Measurements from ENCODE around the gene SERF2. TPM values are rescaled to one million over a fixed set of nuclear protein-coding genes. Genes with fewer than 3 reads are reported as not detected.
"Not testable (repeated sequence)": the region's sequence is repeated elsewhere in the genome, so short reads cannot be mapped to it uniquely, and the experiment has no call there.

The SERF2 gene
- total and polyA plus RNA-seq, 2 experiments from 2014 or later = 996 to 3,311 TPM

- Histone ChIP-seq H3K4me1 (ENCODE audit: insufficient read depth) (peaks cover 48% of the 10 kb centered on the region), H3K4me2 (ENCODE audit: unreplicated experiment) (no peak overlapping the region), H3K9me2 (ENCODE audit: insufficient read depth) (no peaks in the 10 kb centered on the region), H2AFZ (no peak overlapping the region), H3K4me3 (no peak overlapping the region), H3K36me3 (ENCODE audit: low read depth) (peaks cover 25% of the 10 kb centered on the region), H3F3A (ENCODE audit: insufficient read depth) (peaks cover 70% of the 10 kb centered on the region), H3K9ac (no peak overlapping the region), H3K79me2 (ENCODE audit: insufficient read depth) (peaks cover 47% of the 10 kb centered on the region), H3K27ac (no peak overlapping the region), H3K27me3 (replicated peaks; ENCODE audit: insufficient read depth) (no peaks in the 10 kb centered on the region), H3K9me3 (ENCODE audit: low read depth) (no peaks in the 10 kb centered on the region), H4K20me1 (ENCODE audit: insufficient read depth) (peaks cover 5% of the 10 kb centered on the region; the same call in 1 of the 2 replicates)
- peak; percentile 6 for DNase-seq
- no peak for TF ChIP-seq EZH2phosphoT487 (IDR thresholded peaks at IDR 0.05; ENCODE audit: insufficient read depth, low read depth)
- TF ChIP-seq EZH2 (IDR thresholded peaks at IDR 0.05; ENCODE audit: insufficient read depth, poor library complexity, severe bottlenecking) = no peak
- WGBS, 2 experiments (ENCODE audit: low coverage in 1 of 2, low lambda C conversion rate in 2 of 2, missing lambda C conversion rate in 2 of 2) = 82 to 86% methylated on average over 16 of the region's 16 CpGs
- in situ Hi-C loops (cut with MboI) = no loop called here
Measured at GRCh38 chr15:43799209-43799944, 7.3 kb downstream of the SERF2 start.

GRCh38 chr15:43799945-43800285, 7.8 kb downstream of the SERF2 start, which contains the start of gene SERINC4:
Gene SERINC4, minus strand, starts transcription at chr15:43800220. Its CDS starts 234 bp downstream, at chr15:43799986.
- peak within 1 kb of the TSS; percentile 93 for H3K9ac ChIP-seq
- H3K9me3 ChIP-seq (ENCODE audit: low read depth) = no peaks in the 10 kb centered on the region
- in situ Hi-C loops (cut with MboI) = no loop called here
- WGBS, 2 experiments (ENCODE audit: low coverage in 1 of 2, low lambda C conversion rate in 2 of 2, missing lambda C conversion rate in 2 of 2) = 74 to 75% methylated on average over 8 of the region's 8 CpGs
- no peaks in the 10 kb centered on the region for H3K27me3 ChIP-seq (replicated peaks; ENCODE audit: insufficient read depth)
- peaks cover 5% of the 10 kb centered on the region; the same call in 1 of the 2 replicates for H4K20me1 ChIP-seq (ENCODE audit: insufficient read depth)
- H3K9me2 ChIP-seq (ENCODE audit: insufficient read depth) = no peaks in the 10 kb centered on the region
- peak within 1 kb of the TSS; percentile 93 for H3K4me2 ChIP-seq (ENCODE audit: unreplicated experiment)
- TF ChIP-seq EZH2 (IDR thresholded peaks at IDR 0.05; ENCODE audit: insufficient read depth, poor library complexity, severe bottlenecking) (no peak), EZH2phosphoT487 (IDR thresholded peaks at IDR 0.05; ENCODE audit: insufficient read depth, low read depth) (no peak)
- H2AFZ ChIP-seq = peak within 1 kb of the TSS; percentile 84
- peaks cover 41% of the 10 kb centered on the region for H3K79me2 ChIP-seq (ENCODE audit: insufficient read depth)
- no peak for DNase-seq
- peaks cover 29% of the 10 kb centered on the region for H3K36me3 ChIP-seq (ENCODE audit: low read depth)
- H3K27ac ChIP-seq = peak within 1 kb of the TSS; percentile 75
- peaks cover 43% of the 10 kb centered on the region for H3K4me1 ChIP-seq (ENCODE audit: insufficient read depth)
- H3F3A ChIP-seq (ENCODE audit: insufficient read depth) = peaks cover 70% of the 10 kb centered on the region
- H3K4me3 ChIP-seq = peak within 1 kb of the TSS; percentile 94

GRCh38 chr15:43800286-43801141, 8.4 kb downstream of the SERF2 start, which contains the start of gene HYPK:
Gene HYPK, plus strand, starts transcription at chr15:43800599. Its CDS starts 24 bp downstream, at chr15:43800623.
- Histone ChIP-seq H3F3A (ENCODE audit: insufficient read depth) (peaks cover 68% of the 10 kb centered on the region), H3K27me3 (replicated peaks; ENCODE audit: insufficient read depth) (no peaks in the 10 kb centered on the region), H3K27ac (peak within 1 kb of the TSS; percentile 75), H3K9ac (peak within 1 kb of the TSS; percentile 93), H2AFZ (peak within 1 kb of the TSS; percentile 84), H3K9me3 (ENCODE audit: low read depth) (no peaks in the 10 kb centered on the region), H3K4me3 (peak within 1 kb of the TSS; percentile 94), H4K20me1 (ENCODE audit: insufficient read depth) (peaks cover 2% of the 10 kb centered on the region; the same call in 1 of the 2 replicates), H3K4me1 (ENCODE audit: insufficient read depth) (peaks cover 37% of the 10 kb centered on the region), H3K36me3 (ENCODE audit: low read depth) (peaks cover 27% of the 10 kb centered on the region), H3K9me2 (ENCODE audit: insufficient read depth) (no peaks in the 10 kb centered on the region), H3K4me2 (ENCODE audit: unreplicated experiment) (peak within 1 kb of the TSS; percentile 93), H3K79me2 (ENCODE audit: insufficient read depth) (peaks cover 35% of the 10 kb centered on the region)
- TF ChIP-seq EZH2phosphoT487 (IDR thresholded peaks at IDR 0.05; ENCODE audit: insufficient read depth, low read depth) (no peak), EZH2 (IDR thresholded peaks at IDR 0.05; ENCODE audit: insufficient read depth, poor library complexity, severe bottlenecking) (no peak)
- in situ Hi-C loops (cut with MboI) = no loop called here
- WGBS, 2 experiments (ENCODE audit: low coverage in 1 of 2, low lambda C conversion rate in 2 of 2, missing lambda C conversion rate in 2 of 2) = 8% methylated on average over 42 to 44 of the region's 44 CpGs
- peak; percentile 95 for DNase-seq

- H3F3A ChIP-seq (ENCODE audit: insufficient read depth) = peaks cover 58% of the 10 kb centered on the region
- H3K36me3 ChIP-seq (ENCODE audit: low read depth) = peaks cover 31% of the 10 kb centered on the region
- H3K4me1 ChIP-seq (ENCODE audit: insufficient read depth) = peaks cover 18% of the 10 kb centered on the region
- DNase-seq; H4K20me1 ChIP-seq (ENCODE audit: insufficient read depth); in situ Hi-C loops (cut with MboI); H3K27ac ChIP-seq; H3K9ac ChIP-seq; H3K9me3 ChIP-seq (ENCODE audit: low read depth); H3K27me3 ChIP-seq (replicated peaks; ENCODE audit: insufficient read depth); H3K9me2 ChIP-seq (ENCODE audit: insufficient read depth); H3K4me3 ChIP-seq; H2AFZ ChIP-seq; H3K4me2 ChIP-seq (ENCODE audit: unreplicated experiment): not testable (repeated sequence)
- peaks cover 30% of the 10 kb centered on the region for H3K79me2 ChIP-seq (ENCODE audit: insufficient read depth)
- WGBS, 2 experiments (ENCODE audit: low coverage in 1 of 2, low lambda C conversion rate in 2 of 2, missing lambda C conversion rate in 2 of 2) = 97 to 100% methylated on average over 7 of the region's 7 CpGs
Measured at GRCh38 chr15:43802676-43803075, 10.6 kb downstream of the SERF2 start.

Measured in GM23248 (cell line).